ENCODE results near the gene ZDHHC8.

DNA sequence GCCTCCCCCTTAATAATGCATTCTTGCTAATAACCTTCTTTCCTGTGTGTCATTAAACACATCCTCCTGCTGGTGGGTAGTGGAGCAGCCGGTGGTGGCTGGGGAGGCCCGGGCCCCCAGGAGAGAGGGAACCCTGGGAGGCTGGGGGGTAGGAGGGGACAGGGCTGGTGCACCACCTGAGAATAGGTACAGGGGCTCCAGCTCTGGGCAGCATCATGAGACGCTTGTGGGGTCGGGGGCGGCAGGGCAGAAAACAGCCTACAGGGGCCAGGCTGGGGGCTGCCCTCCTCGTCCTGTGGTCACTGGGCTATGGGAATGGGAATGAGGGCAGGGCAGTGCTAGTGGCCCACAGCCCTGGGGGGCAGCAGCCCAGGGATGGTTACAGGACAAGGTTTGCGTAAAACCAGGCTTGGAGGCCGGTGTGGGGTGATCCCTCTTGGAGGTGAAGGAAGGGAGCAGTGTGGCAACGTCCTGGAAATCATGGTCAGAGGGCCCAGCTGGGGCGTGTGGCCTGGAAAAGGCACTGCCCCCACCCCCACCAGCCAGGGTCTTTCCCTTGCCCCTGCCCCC, 37.7 kb downstream of the ZDHHC8 start:
- TF ChIP-seq, protein P1, sequence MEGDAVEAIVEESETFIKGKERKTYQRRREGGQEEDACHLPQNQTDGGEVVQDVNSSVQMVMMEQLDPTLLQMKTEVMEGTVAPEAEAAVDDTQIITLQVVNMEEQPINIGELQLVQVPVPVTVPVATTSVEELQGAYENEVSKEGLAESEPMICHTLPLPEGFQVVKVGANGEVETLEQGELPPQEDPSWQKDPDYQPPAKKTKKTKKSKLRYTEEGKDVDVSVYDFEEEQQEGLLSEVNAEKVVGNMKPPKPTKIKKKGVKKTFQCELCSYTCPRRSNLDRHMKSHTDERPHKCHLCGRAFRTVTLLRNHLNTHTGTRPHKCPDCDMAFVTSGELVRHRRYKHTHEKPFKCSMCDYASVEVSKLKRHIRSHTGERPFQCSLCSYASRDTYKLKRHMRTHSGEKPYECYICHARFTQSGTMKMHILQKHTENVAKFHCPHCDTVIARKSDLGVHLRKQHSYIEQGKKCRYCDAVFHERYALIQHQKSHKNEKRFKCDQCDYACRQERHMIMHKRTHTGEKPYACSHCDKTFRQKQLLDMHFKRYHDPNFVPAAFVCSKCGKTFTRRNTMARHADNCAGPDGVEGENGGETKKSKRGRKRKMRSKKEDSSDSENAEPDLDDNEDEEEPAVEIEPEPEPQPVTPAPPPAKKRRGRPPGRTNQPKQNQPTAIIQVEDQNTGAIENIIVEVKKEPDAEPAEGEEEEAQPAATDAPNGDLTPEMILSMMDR (IDR thresholded peaks at IDR 0.05; ENCODE audit: extremely low read depth in 1 of 2, insufficient read depth in 1 of 2, low read depth in 1 of 2, low read length in 2 of 2): no peak
- TF ChIP-seq POLR2AphosphoS5 (IDR thresholded peaks at IDR 0.05; ENCODE audit: insufficient read depth, low read depth, low read length) (no peak), POLR2A (IDR thresholded peaks at IDR 0.05; ENCODE audit: low read depth, low read length) (no peak), EZH2 (IDR thresholded peaks at IDR 0.05; ENCODE audit: borderline replicate concordance, low read depth, low read length, severe bottlenecking) (no peak), JUN (IDR thresholded peaks at IDR 0.05; ENCODE audit: borderline replicate concordance, insufficient read depth, insufficient read length, low read depth) (no peak)
- TF ChIP-seq, protein P2, sequence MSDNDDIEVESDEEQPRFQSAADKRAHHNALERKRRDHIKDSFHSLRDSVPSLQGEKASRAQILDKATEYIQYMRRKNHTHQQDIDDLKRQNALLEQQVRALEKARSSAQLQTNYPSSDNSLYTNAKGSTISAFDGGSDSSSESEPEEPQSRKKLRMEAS (IDR thresholded peaks at IDR 0.05; ENCODE audit: insufficient read depth, insufficient read length): no peak
